HEK293 (cell line): ENCODE measurements around the gene DTNA.

Experiments
- BCL11A ChIP-seq: fragments of 450-650 bp; formaldehyde crosslinking; IDR thresholded peaks from 2 replicates; pipeline ENCODE4 v1.5.1; 2016; ENCODE audit warnings: low read depth, missing biosample characterization, missing genetic modification characterization
- ZBTB1 ChIP-seq: fragments of 450-650 bp; formaldehyde crosslinking; IDR thresholded peaks from 2 replicates; pipeline ENCODE4 v1.5.1; 2016; ENCODE audit warnings: missing biosample characterization, missing genetic modification characterization
- ZBTB21 ChIP-seq: fragments of 450-650 bp; formaldehyde crosslinking; IDR thresholded peaks from 2 replicates; pipeline ENCODE4 v1.5.1; 2017; ENCODE audit warnings: missing biosample characterization, missing genetic modification characterization
- ZNF133 ChIP-seq: fragments of 450-650 bp; formaldehyde crosslinking; IDR thresholded peaks from 2 replicates; pipeline ENCODE4 v1.5.1; 2016; ENCODE audit warnings: missing biosample characterization, missing genetic modification characterization
- ZNF274 ChIP-seq, 2 experiments: fragments of 200-500 bp in 1 of 2; fragments of 450-650 bp in 1 of 2; sonication (Bioruptor generic) in 1 of 2; formaldehyde crosslinking in 1 of 2; IDR thresholded peaks; 2 replicates each; pipeline versions ENCODE4 v1.5.1 to v1.6.1; 2014 to 2016; ENCODE audit warnings: borderline replicate concordance in 1 of 2, inconsistent platforms in 1 of 2, low read length in 1 of 2, missing biosample characterization in 1 of 2, missing genetic modification characterization in 1 of 2
- ZNF670 ChIP-seq: fragments of 450-650 bp; formaldehyde crosslinking; IDR thresholded peaks from 2 replicates; pipeline ENCODE4 v1.5.1; 2016; ENCODE audit warnings: missing biosample characterization, missing genetic modification characterization, low read depth
- TF ChIP-seq, protein P1 (sequence below): fragments of 450-650 bp; formaldehyde crosslinking; IDR thresholded peaks from 2 replicates; pipeline ENCODE4 v1.5.1; 2016; ENCODE audit warnings: missing biosample characterization, missing genetic modification characterization

GRCh38 chr18:34886177-34886576, 176.1 kb downstream of the DTNA start:
- no peak for TF ChIP-seq ZNF133
- TF ChIP-seq, protein P1, sequence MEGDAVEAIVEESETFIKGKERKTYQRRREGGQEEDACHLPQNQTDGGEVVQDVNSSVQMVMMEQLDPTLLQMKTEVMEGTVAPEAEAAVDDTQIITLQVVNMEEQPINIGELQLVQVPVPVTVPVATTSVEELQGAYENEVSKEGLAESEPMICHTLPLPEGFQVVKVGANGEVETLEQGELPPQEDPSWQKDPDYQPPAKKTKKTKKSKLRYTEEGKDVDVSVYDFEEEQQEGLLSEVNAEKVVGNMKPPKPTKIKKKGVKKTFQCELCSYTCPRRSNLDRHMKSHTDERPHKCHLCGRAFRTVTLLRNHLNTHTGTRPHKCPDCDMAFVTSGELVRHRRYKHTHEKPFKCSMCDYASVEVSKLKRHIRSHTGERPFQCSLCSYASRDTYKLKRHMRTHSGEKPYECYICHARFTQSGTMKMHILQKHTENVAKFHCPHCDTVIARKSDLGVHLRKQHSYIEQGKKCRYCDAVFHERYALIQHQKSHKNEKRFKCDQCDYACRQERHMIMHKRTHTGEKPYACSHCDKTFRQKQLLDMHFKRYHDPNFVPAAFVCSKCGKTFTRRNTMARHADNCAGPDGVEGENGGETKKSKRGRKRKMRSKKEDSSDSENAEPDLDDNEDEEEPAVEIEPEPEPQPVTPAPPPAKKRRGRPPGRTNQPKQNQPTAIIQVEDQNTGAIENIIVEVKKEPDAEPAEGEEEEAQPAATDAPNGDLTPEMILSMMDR (tag by site-specific recombination), result no peak
- TF ChIP-seq ZBTB1, result no peak
- TF ChIP-seq ZNF274 (IDR thresholded peaks at IDR 0.05; ENCODE audit: low read length), result no peak
- no peak for TF ChIP-seq ZNF274 (tag by site-specific recombination; IDR thresholded peaks at IDR 0.05; ENCODE audit: borderline replicate concordance)
- TF ChIP-seq ZNF670 (tag by site-specific recombination), result no peak
- TF ChIP-seq ZBTB21 (tag by site-specific recombination), result no peak
- TF ChIP-seq BCL11A (tag by site-specific recombination), result no peak
